GM18861 (cell line): Measurements from ENCODE around the gene C12orf42.

Experiments used
- ATAC-seq: cut with Tn5 transposase; IDR thresholded peaks from one replicate; pipeline ENCODE4 v1.9.1; 2021; ENCODE audit not compliant: unreplicated experiment

The C12orf42 gene

GRCh38 chr12:103350116-103350515 lies 145.7 kb downstream of the C12orf42 start:
- no peak for ATAC-seq

- ATAC-seq: no peak
Observed at GRCh38 chr12:103348935-103349334, 146.8 kb downstream of the C12orf42 start.

- ATAC-seq: no peak
Observed at GRCh38 chr12:103336940-103337339, 158.8 kb downstream of the C12orf42 start.

- ATAC-seq: no peak
Observed at GRCh38 chr12:103334466-103334865, 161.3 kb downstream of the C12orf42 start.

- no peak for ATAC-seq
Observed at GRCh38 chr12:103333676-103334075, 162.1 kb downstream of the C12orf42 start.

GRCh38 chr12:103331643-103332042 lies 164.1 kb downstream of the C12orf42 start:
- no peak for ATAC-seq

GRCh38 chr12:103330672-103331071 lies 165.1 kb downstream of the C12orf42 start:
- no peak for ATAC-seq

GRCh38 chr12:103327676-103328075 lies 168.1 kb downstream of the C12orf42 start:
- ATAC-seq: no peak

- no peak for ATAC-seq
Observed at GRCh38 chr12:103326190-103326589, 169.6 kb downstream of the C12orf42 start.

- no peak for ATAC-seq
Observed at GRCh38 chr12:103318566-103318965, 177.2 kb downstream of the C12orf42 start.

- no peak for ATAC-seq
Observed at GRCh38 chr12:103317220-103317619, 178.5 kb downstream of the C12orf42 start.

- ATAC-seq: no peak
Observed at GRCh38 chr12:103314786-103315185, 181.0 kb downstream of the C12orf42 start.

- no peak for ATAC-seq
Observed at GRCh38 chr12:103313894-103314293, 181.9 kb downstream of the C12orf42 start.

GRCh38 chr12:103312742-103313354 lies 182.9 kb downstream of the C12orf42 start:
- ATAC-seq: no peak

- ATAC-seq: no peak
Observed at GRCh38 chr12:103310546-103311270, 185.1 kb downstream of the C12orf42 start.

GRCh38 chr12:103308396-103308795 lies 187.4 kb downstream of the C12orf42 start:
- no peak for ATAC-seq

GRCh38 chr12:103303484-103303883 lies 192.3 kb downstream of the C12orf42 start:
- ATAC-seq: no peak

- ATAC-seq: no peak
Observed at GRCh38 chr12:103301642-103302591, 193.9 kb downstream of the C12orf42 start.

- ATAC-seq: no peak
Observed at GRCh38 chr12:103288016-103288415, 207.8 kb downstream of the C12orf42 start.

- no peak for ATAC-seq
Observed at GRCh38 chr12:103282124-103282523, 213.6 kb downstream of the C12orf42 start.

GRCh38 chr12:103279444-103279843 lies 216.3 kb downstream of the C12orf42 start:
- peak; percentile 97 for ATAC-seq

GRCh38 chr12:103278329-103278728 lies 217.4 kb downstream of the C12orf42 start:
- ATAC-seq: no peak
